ENCODE results near the gene PNPLA3. TPM values are rescaled to one million over a fixed set of nuclear protein-coding genes. Genes with fewer than 3 reads are reported as not detected.

Gene PNPLA3
- total RNA-seq, 2 experiments from 2014 or later = not detected

GRCh38 chr22:43974028-43974545, 50.5 kb downstream of the PNPLA3 start:
- CTCF ChIA-PET (ENCODE audit: unreplicated experiment) = no interaction called here

GRCh38 chr22:43975041-43975440, 51.4 kb downstream of the PNPLA3 start:
- no peaks in the 10 kb centered on the region for H3K9me2 ChIP-seq (ENCODE audit: insufficient read depth, low read length)
- no TSS peak for BruUV-seq (replicated peaks)
- no peaks in the 10 kb centered on the region for H3K4me1 ChIP-seq (ENCODE audit: insufficient read depth, low read length, poor library complexity, severe bottlenecking)
- no peak for DNase-seq (ENCODE audit: low spot score)
- H3K4me3 ChIP-seq (ENCODE audit: low read depth, low read length, poor library complexity, severe bottlenecking) = no peak overlapping the region
- H3K27ac ChIP-seq (ENCODE audit: low read depth, low read length, poor library complexity, severe bottlenecking) = no peak overlapping the region
- no peaks in the 10 kb centered on the region for H3K79me2 ChIP-seq (ENCODE audit: insufficient read depth, low read depth, low read length)
- no peak overlapping the region for H2AFZ ChIP-seq (ENCODE audit: low read length)
- no peaks in the 10 kb centered on the region for H3K9me3 ChIP-seq (ENCODE audit: low read length)
- H3K4me2 ChIP-seq (ENCODE audit: low read length) = no peak overlapping the region
- CTCF ChIA-PET (ENCODE audit: unreplicated experiment) = no interaction called here
- POLR2A ChIA-PET = no interaction called here
- peaks cover 88% of the 10 kb centered on the region for H3K36me3 ChIP-seq (ENCODE audit: insufficient read depth, low read length)
- no peaks in the 10 kb centered on the region for H4K20me1 ChIP-seq (ENCODE audit: insufficient read depth, low read length)
- intact Hi-C loops (cut with micrococcal nuclease; ENCODE audit: unreplicated experiment) = no loop called here
- no peak for TF ChIP-seq CTCF (conservative IDR thresholded peaks at IDR 0.05; ENCODE audit: low read length)
- TF ChIP-seq EZH2phosphoT487 (IDR thresholded peaks at IDR 0.05; ENCODE audit: borderline replicate concordance, low read depth, low read length) = no peak

More at GRCh38 chr22:43974028-43974545, 50.5 kb downstream of the PNPLA3 start:
- H3K4me1 ChIP-seq (ENCODE audit: insufficient read depth, low read length, poor library complexity, severe bottlenecking) = no peaks in the 10 kb centered on the region
- intact Hi-C loops (cut with micrococcal nuclease; ENCODE audit: unreplicated experiment) = no loop called here
- H4K20me1 ChIP-seq (ENCODE audit: insufficient read depth, low read length) = no peaks in the 10 kb centered on the region
- no peaks in the 10 kb centered on the region for H3K9me3 ChIP-seq (ENCODE audit: low read length)
- H3K4me3 ChIP-seq (ENCODE audit: low read depth, low read length, poor library complexity, severe bottlenecking) = no peak overlapping the region
- no peak overlapping the region for H3K27ac ChIP-seq (ENCODE audit: low read depth, low read length, poor library complexity, severe bottlenecking)
- BruUV-seq (replicated peaks) = no TSS peak
- H3K9me2 ChIP-seq (ENCODE audit: insufficient read depth, low read length) = no peaks in the 10 kb centered on the region
- H2AFZ ChIP-seq (ENCODE audit: low read length) = no peak overlapping the region
- no peaks in the 10 kb centered on the region for H3K79me2 ChIP-seq (ENCODE audit: insufficient read depth, low read depth, low read length)
- H3K4me2 ChIP-seq (ENCODE audit: low read length) = no peak overlapping the region
- DNase-seq (ENCODE audit: low spot score) = no peak
- POLR2A ChIA-PET = no interaction called here
- TF ChIP-seq CTCF (conservative IDR thresholded peaks at IDR 0.05; ENCODE audit: low read length) (no peak), EZH2phosphoT487 (IDR thresholded peaks at IDR 0.05; ENCODE audit: borderline replicate concordance, low read depth, low read length) (no peak)
- H3K36me3 ChIP-seq (ENCODE audit: insufficient read depth, low read length) = peaks cover 88% of the 10 kb centered on the region

GRCh38 chr22:43976861-43977795, 53.5 kb downstream of the PNPLA3 start:
- Histone ChIP-seq H3K9me3 (ENCODE audit: low read length) (no peaks in the 10 kb centered on the region), H3K36me3 (ENCODE audit: insufficient read depth, low read length) (peaks cover 94% of the 10 kb centered on the region)

More at GRCh38 chr22:43976861-43977795, 53.5 kb downstream of the PNPLA3 start:
- BruUV-seq (replicated peaks) = no TSS peak
- Histone ChIP-seq H3K4me1 (ENCODE audit: insufficient read depth, low read length, poor library complexity, severe bottlenecking) (no peaks in the 10 kb centered on the region), H3K4me2 (ENCODE audit: low read length) (no peak overlapping the region), H4K20me1 (ENCODE audit: insufficient read depth, low read length) (no peaks in the 10 kb centered on the region), H3K27ac (ENCODE audit: low read depth, low read length, poor library complexity, severe bottlenecking) (no peak overlapping the region), H3K9me2 (ENCODE audit: insufficient read depth, low read length) (no peaks in the 10 kb centered on the region), H3K4me3 (ENCODE audit: low read depth, low read length, poor library complexity, severe bottlenecking) (no peak overlapping the region), H2AFZ (ENCODE audit: low read length) (no peak overlapping the region), H3K79me2 (ENCODE audit: insufficient read depth, low read depth, low read length) (no peaks in the 10 kb centered on the region)
- ChIA-PET POLR2A (interaction anchor here (0.6 kb wide), 1 partner anchor 236 kb away, joined by 3 read pairs; no protein-coding TSS in a partner anchor), CTCF (ENCODE audit: unreplicated experiment) (no interaction called here)
- intact Hi-C loops (cut with micrococcal nuclease; ENCODE audit: unreplicated experiment) = no loop called here
- TF ChIP-seq CTCF (conservative IDR thresholded peaks at IDR 0.05; ENCODE audit: low read length) = no peak
- no peak for TF ChIP-seq EZH2phosphoT487 (IDR thresholded peaks at IDR 0.05; ENCODE audit: borderline replicate concordance, low read depth, low read length)
- DNase-seq (ENCODE audit: low spot score) = no peak

Measured in OCI-LY7 (cell line).